H1 (cell line): Measurements from ENCODE around the gene GNL3L. TPM values are rescaled to one million over a fixed set of nuclear protein-coding genes. Genes with fewer than 3 reads are reported as not detected.

Experiments
- CTCF ChIA-PET: fragments of 300-600 bp; sonication (Branson Sonifier 250); formaldehyde crosslinking; loops from one replicate; lab custom pipeline; 2021; ENCODE audit not compliant: partially characterized antibody; lab: Charles Lee
- POLR2A ChIA-PET: fragments of 300-600 bp; sonication (Branson Sonifier 250); formaldehyde crosslinking; loops from one replicate; lab custom pipeline; 2021; ENCODE audit warnings: inconsistent platforms; ENCODE audit not compliant: partially characterized antibody; lab: Charles Lee
- DNase-seq, 2 experiments: peaks; one replicate each; pipeline versions ENCODE4 v3.0.0 to v3.0.0-alpha.2; 2010 to 2022; ENCODE audit warnings: low spot score in 2 of 2, low read depth in 1 of 2, mixed read lengths in 1 of 2
- FAIRE-seq: peaks from 2 replicates; lab custom pipeline; 2011; peaks lifted over from hg19 to GRCh38; lab: Jason Lieb, UNC
- H2AFZ ChIP-seq: 2 replicates; pipeline ENCODE4 v1.8.1; 2012; ENCODE audit warnings: low read length, inconsistent platforms
- H2AK5ac ChIP-seq: 2 replicates; pipeline ENCODE4 v1.6.1; 2013; ENCODE audit warnings: low read depth, low read length
- H2BK120ac ChIP-seq: replicated peaks from 2 replicates; pipeline ENCODE3; 2013; ENCODE audit warnings: low read depth, low read length, inconsistent platforms
- H2BK12ac ChIP-seq: 2 replicates; pipeline ENCODE4 v1.6.1; 2013; ENCODE audit warnings: low read depth, low read length
- H2BK15ac ChIP-seq: 2 replicates; pipeline ENCODE4 v1.6.1; 2013; ENCODE audit warnings: low read length
- H2BK20ac ChIP-seq: 2 replicates; pipeline ENCODE4 v1.6.1; 2013; ENCODE audit warnings: low read length
- H2BK5ac ChIP-seq: 2 replicates; pipeline ENCODE4 v1.6.1; 2013; ENCODE audit warnings: low read depth, low read length
- H3K14ac ChIP-seq: 2 replicates; pipeline ENCODE4 v1.6.1; 2013; ENCODE audit warnings: inconsistent platforms; ENCODE audit not compliant: insufficient read length
- H3K18ac ChIP-seq: 2 replicates; pipeline ENCODE4 v1.6.1; 2013; ENCODE audit warnings: low read length; ENCODE audit errors: extremely low read depth
- H3K23ac ChIP-seq: 2 replicates; pipeline ENCODE4 v1.6.1; 2013; ENCODE audit warnings: inconsistent platforms; ENCODE audit not compliant: insufficient read length
- H3K23me2 ChIP-seq: 2 replicates; pipeline ENCODE4 v1.6.1; 2013; ENCODE audit warnings: low read depth, low read length
- H3K27ac ChIP-seq: 2 replicates; pipeline ENCODE4 v1.6.1; 2011; ENCODE audit warnings: low read depth, low read length, inconsistent platforms
- H3K27me3 ChIP-seq, 4 experiments: replicated peaks in 1 of 4; 1 replicate in 1 of 4; 2 replicates in 3 of 4; pipeline versions ENCODE4 v1.6.1 to v1.8.1; 2011 to 2013; ENCODE audit warnings: low read length in 3 of 4, mild to moderate bottlenecking in 3 of 4, inconsistent platforms in 2 of 4, mixed read lengths in 2 of 4, moderate library complexity in 1 of 4; ENCODE audit not compliant: control insufficient read depth in 3 of 4, insufficient read depth in 3 of 4; ENCODE audit errors: extremely low read depth in 1 of 4
- H3K36me3 ChIP-seq, 4 experiments: 2 replicates each; pipeline versions ENCODE4 v1.6.1 to v1.8.1; 2011 to 2013; ENCODE audit warnings: mild to moderate bottlenecking in 4 of 4, low read length in 3 of 4, moderate library complexity in 2 of 4, control low read depth in 1 of 4, inconsistent platforms in 1 of 4; ENCODE audit not compliant: insufficient read depth in 4 of 4, control insufficient read depth in 2 of 4
- H3K4ac ChIP-seq: replicated peaks from 2 replicates; pipeline ENCODE3; 2013; ENCODE audit warnings: low read length, low read depth, mixed read lengths, inconsistent platforms; ENCODE audit not compliant: insufficient read length
- H3K4me1 ChIP-seq, 4 experiments: replicated peaks in 1 of 4; 1 replicate in 1 of 4; 2 replicates in 3 of 4; pipeline versions ENCODE4 v1.6.1 to v1.8.1; 2011 to 2013; ENCODE audit warnings: low read length in 3 of 4, inconsistent platforms in 2 of 4, mixed read lengths in 1 of 4; ENCODE audit not compliant: insufficient read depth in 4 of 4, control insufficient read depth in 3 of 4
- H3K4me2 ChIP-seq, 2 experiments: 2 replicates each; pipeline versions ENCODE4 v1.6.1 to v1.8.1; 2011 to 2013; ENCODE audit warnings: low read depth in 2 of 2, low read length in 2 of 2, control low read depth in 1 of 2, inconsistent platforms in 1 of 2, mild to moderate bottlenecking in 1 of 2; ENCODE audit not compliant: insufficient read depth in 1 of 2
- H3K4me3 ChIP-seq, 4 experiments: fragments of 200-600, 300-600 bp in 1 of 4; sonication (generic), shearing (Covaris generic), sonication (Bioruptor Twin) in 1 of 4; 2 replicates each; pipeline versions ENCODE4 v1.5.1 to v1.8.1; 2011 to 2016; ENCODE audit warnings: low read length in 4 of 4, low read depth in 3 of 4, control low read depth in 2 of 4, inconsistent platforms in 2 of 4, mild to moderate bottlenecking in 2 of 4, mixed read lengths in 1 of 4, moderate library complexity in 1 of 4; ENCODE audit not compliant: insufficient read depth in 2 of 4; ENCODE audit errors: extremely low read depth in 1 of 4
- H3K56ac ChIP-seq: replicated peaks from 2 replicates; pipeline ENCODE3; 2013; ENCODE audit warnings: low read depth, mild to moderate bottlenecking, mixed read lengths, low read length, inconsistent platforms; ENCODE audit not compliant: insufficient read length
- H3K79me1 ChIP-seq: 2 replicates; pipeline ENCODE4 v1.6.1; 2013; ENCODE audit warnings: low read depth, low read length, control low read depth
- H3K79me2 ChIP-seq, 2 experiments: 2 replicates each; pipeline versions ENCODE4 v1.6.1 to v1.8.1; 2012 to 2013; ENCODE audit warnings: low read length in 2 of 2, mild to moderate bottlenecking in 2 of 2, inconsistent platforms in 1 of 2; ENCODE audit not compliant: insufficient read depth in 2 of 2, control insufficient read depth in 1 of 2
- H3K9ac ChIP-seq, 4 experiments: replicated peaks in 1 of 4; 1 replicate in 1 of 4; 2 replicates in 3 of 4; pipeline versions ENCODE4 v1.6.1 to v1.8.1; 2011 to 2013; ENCODE audit warnings: low read depth in 3 of 4, low read length in 3 of 4, control low read depth in 2 of 4, mild to moderate bottlenecking in 2 of 4, moderate library complexity in 2 of 4, inconsistent platforms in 1 of 4; ENCODE audit errors: extremely low read depth in 1 of 4
- H3K9me3 ChIP-seq, 2 experiments: 2 replicates each; pipeline versions ENCODE4 v1.6.1 to v1.8.1; 2012 to 2013; ENCODE audit warnings: mild to moderate bottlenecking in 2 of 2, moderate library complexity in 2 of 2, control low read depth in 1 of 2, inconsistent platforms in 1 of 2, low read depth in 1 of 2, low read length in 1 of 2, mixed read lengths in 1 of 2; ENCODE audit not compliant: insufficient read depth in 2 of 2
- H4K20me1 ChIP-seq, 2 experiments: replicated peaks in 1 of 2; 2 replicates each; pipeline versions ENCODE3 to v1.8.1; 2011 to 2013; ENCODE audit warnings: inconsistent platforms in 2 of 2, low read length in 2 of 2, mild to moderate bottlenecking in 1 of 2; ENCODE audit not compliant: insufficient read depth in 2 of 2, control insufficient read depth in 1 of 2
- H4K5ac ChIP-seq: 2 replicates; pipeline ENCODE4 v1.6.1; 2013; ENCODE audit warnings: low read length, low read depth, mixed read lengths, inconsistent platforms; ENCODE audit not compliant: insufficient read length
- H4K8ac ChIP-seq: 2 replicates; pipeline ENCODE4 v1.8.0; 2013; ENCODE audit warnings: mild to moderate bottlenecking, moderate library complexity, low read length, inconsistent platforms; ENCODE audit not compliant: insufficient read depth; ENCODE audit errors: extremely low read depth
- H4K91ac ChIP-seq: replicated peaks from 2 replicates; pipeline ENCODE3; 2013; ENCODE audit warnings: low read length, mixed read lengths, inconsistent platforms; ENCODE audit not compliant: insufficient read length
- HDAC6 ChIP-seq: IDR thresholded peaks from one replicate; pipeline ENCODE4 v1.7.1; 2012; ENCODE audit warnings: low read depth, mild to moderate bottlenecking, inconsistent platforms, low read length, moderate library complexity
- MAFK ChIP-seq: IDR thresholded peaks from 2 replicates; pipeline ENCODE4 v1.6.1; 2012; ENCODE audit warnings: low read depth, mild to moderate bottlenecking, improper control_type of control experiment, low read length
- RBBP5 ChIP-seq: IDR thresholded peaks from 2 replicates; pipeline ENCODE4 v1.7.1; 2012; ENCODE audit warnings: low read depth, mild to moderate bottlenecking, inconsistent platforms, low read length, moderate library complexity, borderline replicate concordance
- SAP30 ChIP-seq: fragments of 300-600 bp; sonication (generic); IDR thresholded peaks from 2 replicates; pipeline ENCODE4 v1.7.1; 2012; ENCODE audit warnings: low read length, moderate library complexity, mild to moderate bottlenecking, inconsistent platforms; ENCODE audit not compliant: insufficient read depth, insufficient replicate concordance
- SUZ12 ChIP-seq: fragments of 200-600 bp; sonication (generic); IDR thresholded peaks from 2 replicates; pipeline ENCODE4 v1.6.1; 2012; ENCODE audit warnings: mild to moderate bottlenecking, inconsistent platforms, low read length, moderate library complexity, mixed read lengths
- WGBS, 2 experiments: shearing (Covaris generic) in 1 of 2; methylation state at CpG; one replicate each; pipeline versions ENCODE4 v1.1.6 to v1.1.7; 2013 to 2015; ENCODE audit warnings: low lambda C conversion rate in 2 of 2, mixed read lengths in 2 of 2, inconsistent platforms in 1 of 2, low coverage in 1 of 2, missing lambda C conversion rate in 1 of 2; ENCODE audit not compliant: insufficient replicate concordance in 2 of 2, insufficient coverage in 1 of 2, insufficient read length in 1 of 2; ENCODE audit errors: extremely low coverage in 1 of 2, missing lambda C conversion rate in 1 of 2; 5-methylcytosine and 5-hydroxymethylcytosine counted together
- polyA plus RNA-seq, 7 experiments: library from polyadenylated mRNA; depleted of rRNA in 3 of 7; stranded (reverse) in 5 of 7; unstranded in 2 of 7; fragments of >200 nt in 5 of 7; fragments of 200-250 nt in 2 of 7; gene quantifications; 1 replicate in 5 of 7; 2 replicates in 1 of 7; 4 replicates in 1 of 7; pipeline versions ENCODE4 v1.2.1 to v1.2.3, GENCODE V29; 2011 to 2013; ENCODE audit warnings: missing spikeins in 2 of 7, mixed read lengths in 2 of 7
- total RNA-seq: library from RNA; stranded (reverse); fragmentation: NEBNext Ultra II Directional; extraction: Animal tissue kit (Norgen Biotek cat#: 25700); gene quantifications from 2 replicates; pipeline ENCODE4 v1.2.1, GENCODE V29; 2021

The GNL3L gene
- total and polyA plus RNA-seq, 2 of the 8 experiments (the other 6 are each of a cell fraction or from before 2014, with no cell fraction given), result 19.1 to 71.2 TPM

DNA sequence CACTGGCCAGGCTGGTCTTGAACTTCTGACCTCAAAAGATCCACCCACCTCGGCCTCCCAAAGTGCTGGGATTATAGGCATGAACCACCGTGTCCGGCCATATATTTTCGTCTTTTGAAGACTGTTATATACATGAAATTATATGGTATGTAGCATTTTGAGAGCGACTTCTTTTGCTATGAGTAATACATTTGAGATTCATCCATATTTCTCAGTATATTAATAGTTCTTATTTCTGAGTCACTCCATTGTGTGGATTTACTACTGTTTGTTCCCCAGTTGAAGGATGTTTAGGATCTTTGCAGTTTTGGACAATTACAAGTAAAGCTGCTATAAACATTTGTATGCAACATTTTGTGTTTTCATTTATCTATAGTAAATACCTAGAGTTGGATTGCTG is 34.9 kb downstream of the GNL3L start:
- Histone ChIP-seq H2BK12ac (no peak overlapping the region), H3K4ac (no peak overlapping the region), H3K27ac (no peak overlapping the region), H3K23ac (no peak overlapping the region), H3K14ac (no peak overlapping the region), H3K4me3 (no peak overlapping the region), H2AFZ (no peak overlapping the region), H3K9me3 (no peaks in the 10 kb centered on the region), H4K8ac (no peak overlapping the region), H2BK15ac (no peak overlapping the region), H3K79me1 (no peaks in the 10 kb centered on the region), H4K91ac (no peak overlapping the region), H3K79me2 (no peaks in the 10 kb centered on the region), H3K4me2 (no peak overlapping the region), H3K18ac (no peak overlapping the region), H4K20me1 (peaks cover 0 to under 1% of the 10 kb centered on the region in 2 experiments), H2BK120ac (no peak overlapping the region), H4K5ac (no peak overlapping the region), H2AK5ac (no peak overlapping the region), H3K56ac (no peak overlapping the region), H2BK5ac (no peak overlapping the region), H3K23me2 (no peaks in the 10 kb centered on the region), H3K27me3 (no peaks in the 10 kb centered on the region), H3K4me1 (no peaks in the 10 kb centered on the region), H3K9ac (no peak overlapping the region), H2BK20ac (no peak overlapping the region), H3K36me3 (peaks cover 3 to 16% (median 10%) of the 10 kb centered on the region in 4 experiments; a peak in 6 of 8 replicates)
- POLR2A ChIA-PET, result no interaction called here
- CTCF ChIA-PET, result no interaction called here
- FAIRE-seq (no peak), DNase-seq (no peak)
- WGBS, 2 experiments, result 89% methylated on average over 5 of the region's 5 CpGs; no CpG with 5 or more reads in 1 of the 2 experiments
- no peak for TF ChIP-seq SAP30
- no peak for TF ChIP-seq HDAC6
- TF ChIP-seq RBBP5, result no peak
- TF ChIP-seq MAFK, result no peak
- no peak for TF ChIP-seq SUZ12
